NCI-H1092 (cell line): ENCODE data around the gene DDX17.

ENCODE experiments used
- DNase-seq: peaks from one replicate; lab custom pipeline; 2025; lab: John Stamatoyannopoulos, UW

DDX17 gene

DNA sequence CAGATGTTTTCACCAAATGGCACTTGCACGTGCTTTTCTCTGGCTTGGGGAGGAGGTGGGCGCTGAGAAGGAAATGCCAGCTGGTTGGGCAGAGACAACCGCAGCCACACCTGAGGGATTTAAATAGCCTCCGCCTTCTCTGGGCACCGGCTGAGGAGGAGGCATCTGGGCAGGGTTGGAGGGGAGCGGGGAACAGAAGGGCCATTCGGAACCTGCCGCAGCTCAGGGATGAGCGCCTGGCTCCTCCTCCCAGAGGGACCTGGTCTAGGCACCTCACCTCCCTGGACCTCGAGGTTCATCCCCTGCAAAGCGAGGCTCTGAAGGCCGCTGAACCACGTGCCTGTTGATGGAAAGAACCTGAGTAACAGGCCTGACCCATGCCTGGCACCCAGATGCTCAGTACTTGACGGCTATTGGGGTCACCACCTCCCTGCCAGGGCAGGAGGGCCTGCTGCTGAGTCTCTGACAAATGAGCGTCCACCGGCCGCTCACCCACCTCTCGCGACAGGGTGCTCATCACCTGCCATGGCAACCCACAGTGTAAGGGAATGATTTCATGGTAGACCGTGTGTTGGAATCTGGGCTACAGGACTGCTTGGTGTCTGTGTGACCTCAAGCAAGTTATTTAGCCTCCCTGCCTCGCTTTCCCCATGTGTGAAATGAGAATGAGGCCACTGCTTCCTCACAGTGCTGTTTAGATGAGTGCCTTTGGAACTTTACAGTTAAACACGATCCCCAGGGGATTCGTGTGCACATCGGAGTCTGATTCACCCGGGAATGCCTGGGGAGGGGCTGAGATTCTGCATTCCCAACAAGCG, 40.2 kb downstream of the DDX17 start:
- no peak for DNase-seq

DNA sequence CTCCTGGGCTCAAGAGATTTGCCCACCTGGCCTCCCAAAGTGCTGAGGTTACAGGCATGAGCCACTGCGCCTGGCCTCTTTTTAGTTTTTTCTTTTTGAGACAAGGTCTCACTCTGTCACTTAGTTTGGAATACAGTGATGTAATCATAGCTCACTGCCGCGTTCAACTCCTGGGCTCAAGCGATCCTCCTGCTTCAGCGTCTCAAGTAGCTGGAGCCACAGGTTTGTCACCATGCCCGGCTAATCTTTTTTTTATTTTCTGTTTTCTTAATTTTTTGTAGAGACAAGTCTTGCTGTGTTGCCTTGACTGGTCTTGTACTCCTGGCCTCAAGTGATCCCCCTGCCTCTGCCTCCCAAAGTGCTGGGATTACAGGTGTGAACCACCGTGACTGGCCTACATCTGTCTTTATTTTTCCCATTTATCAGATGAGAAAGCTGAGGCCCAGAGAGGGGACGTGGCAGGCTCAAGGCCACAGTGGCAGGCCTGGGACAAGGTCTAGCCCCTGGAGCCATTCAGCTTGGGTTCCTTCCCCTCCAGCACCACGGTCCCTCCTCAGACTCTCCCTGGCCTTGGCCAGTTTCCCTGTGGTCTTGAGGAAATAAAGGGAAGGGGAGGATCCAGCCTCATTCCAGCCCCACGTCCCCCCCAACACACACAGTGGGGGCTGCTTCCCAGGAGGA, 41.0 kb downstream of the DDX17 start:
- DNase-seq, result no peak

DNA sequence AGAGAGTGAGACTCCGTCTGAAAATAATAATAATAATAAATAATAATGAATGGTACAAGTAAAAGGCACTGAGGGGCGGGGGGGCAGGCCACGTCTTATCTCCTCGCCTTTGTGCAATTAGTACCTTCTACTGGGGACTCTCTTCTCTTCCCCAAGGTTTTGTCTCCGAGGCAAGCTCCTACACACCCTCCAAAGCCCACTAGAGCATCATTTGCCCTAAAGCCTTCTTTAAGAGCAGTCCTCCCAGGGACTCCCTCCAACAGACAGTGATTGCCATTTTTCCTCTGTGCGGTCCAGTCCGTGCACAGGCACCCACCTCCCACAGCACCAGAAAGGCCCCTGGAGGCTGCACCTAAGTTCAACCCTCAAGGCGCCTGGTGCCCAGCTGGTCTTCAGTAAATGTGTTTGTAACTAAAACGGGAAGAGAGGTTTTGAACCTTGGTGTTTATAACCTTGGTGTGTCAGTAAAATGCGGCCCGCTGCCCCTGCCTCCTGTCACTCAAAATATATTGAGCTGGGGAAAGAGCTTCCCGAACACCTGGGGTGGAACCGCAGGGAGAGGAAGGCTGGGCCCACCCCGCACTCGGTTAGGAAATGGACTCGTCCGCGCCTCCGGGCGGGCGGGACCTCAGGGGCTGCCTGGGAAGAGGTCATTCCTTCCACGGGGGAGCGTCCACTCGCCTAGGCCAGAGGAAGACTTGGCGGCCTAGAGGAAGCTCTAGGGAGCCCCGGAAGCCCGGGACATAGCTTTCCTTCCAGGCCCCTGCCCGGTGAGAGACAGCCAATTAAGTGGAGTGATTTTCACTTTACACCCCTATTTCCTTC, 42.9 kb downstream of the DDX17 start:
- no peak for DNase-seq

DNA sequence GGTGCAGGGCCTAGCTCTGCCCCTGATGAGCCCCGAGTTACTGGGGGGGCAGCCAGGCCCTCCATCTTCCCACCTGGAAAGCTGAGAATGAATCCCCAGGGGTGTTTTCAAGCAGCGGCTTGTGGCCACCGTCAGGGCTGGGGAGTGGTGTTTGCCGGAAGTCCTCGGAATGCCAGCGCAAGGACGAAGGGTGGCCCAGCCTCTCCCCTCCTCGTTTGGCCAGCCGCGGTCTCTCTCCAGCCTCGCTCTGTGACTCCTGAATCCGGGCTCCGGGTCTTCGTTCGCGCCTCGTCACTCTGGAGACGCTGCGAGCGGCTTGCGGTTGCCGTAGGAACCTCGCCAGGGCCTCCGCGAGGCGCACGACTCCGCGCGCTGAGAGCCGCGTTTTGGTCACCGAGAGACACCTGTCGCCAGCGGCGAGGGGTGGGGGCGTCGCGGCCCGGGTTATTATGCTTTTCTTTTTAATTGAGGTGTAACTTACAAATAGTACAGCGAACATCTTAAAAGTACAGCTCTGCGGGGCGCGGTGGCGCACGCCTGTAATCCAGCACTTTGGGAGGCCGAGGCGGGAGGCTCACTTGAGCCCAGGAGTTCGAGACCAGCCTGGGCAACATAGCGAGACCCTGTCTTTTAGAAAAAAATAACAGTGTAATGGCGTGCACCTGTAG, 44.6 kb downstream of the DDX17 start:
- peak; percentile 92 for DNase-seq

DNA sequence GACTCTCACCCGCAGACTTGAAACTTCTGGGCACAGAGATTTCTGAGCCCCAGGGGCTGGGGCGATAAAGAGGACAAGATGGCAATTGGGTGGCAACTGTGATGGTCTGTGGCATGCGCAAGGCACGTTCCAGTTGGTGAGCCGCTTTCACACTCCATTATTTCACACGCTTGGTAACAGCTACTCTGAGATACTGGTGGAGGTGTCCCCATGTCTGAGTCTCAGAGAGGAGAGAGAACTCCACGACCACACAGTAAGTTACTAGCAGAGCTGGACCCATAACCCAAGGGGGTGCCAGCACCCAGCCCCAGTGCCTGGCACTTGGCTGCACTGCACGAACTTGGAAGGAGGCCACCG, 45.1 kb downstream of the DDX17 start:
- no peak for DNase-seq

DNA sequence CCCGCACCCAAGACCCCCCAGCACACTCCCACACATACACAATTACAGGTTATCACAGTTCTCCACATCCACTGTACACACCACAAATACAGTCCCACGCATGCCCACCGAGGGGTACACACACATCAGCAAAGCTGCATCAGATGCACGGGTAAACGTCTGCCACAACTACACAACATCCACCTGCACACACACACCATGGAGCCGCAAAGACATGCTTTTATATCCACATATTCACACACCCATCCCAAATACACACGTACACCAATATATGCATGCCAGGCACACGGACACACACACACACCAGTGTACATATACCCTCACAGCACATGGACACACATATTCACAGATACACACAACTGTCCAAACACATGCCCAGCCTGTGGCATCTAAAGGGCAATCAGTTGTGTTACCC, 45.7 kb downstream of the DDX17 start:
- no peak for DNase-seq

DNA sequence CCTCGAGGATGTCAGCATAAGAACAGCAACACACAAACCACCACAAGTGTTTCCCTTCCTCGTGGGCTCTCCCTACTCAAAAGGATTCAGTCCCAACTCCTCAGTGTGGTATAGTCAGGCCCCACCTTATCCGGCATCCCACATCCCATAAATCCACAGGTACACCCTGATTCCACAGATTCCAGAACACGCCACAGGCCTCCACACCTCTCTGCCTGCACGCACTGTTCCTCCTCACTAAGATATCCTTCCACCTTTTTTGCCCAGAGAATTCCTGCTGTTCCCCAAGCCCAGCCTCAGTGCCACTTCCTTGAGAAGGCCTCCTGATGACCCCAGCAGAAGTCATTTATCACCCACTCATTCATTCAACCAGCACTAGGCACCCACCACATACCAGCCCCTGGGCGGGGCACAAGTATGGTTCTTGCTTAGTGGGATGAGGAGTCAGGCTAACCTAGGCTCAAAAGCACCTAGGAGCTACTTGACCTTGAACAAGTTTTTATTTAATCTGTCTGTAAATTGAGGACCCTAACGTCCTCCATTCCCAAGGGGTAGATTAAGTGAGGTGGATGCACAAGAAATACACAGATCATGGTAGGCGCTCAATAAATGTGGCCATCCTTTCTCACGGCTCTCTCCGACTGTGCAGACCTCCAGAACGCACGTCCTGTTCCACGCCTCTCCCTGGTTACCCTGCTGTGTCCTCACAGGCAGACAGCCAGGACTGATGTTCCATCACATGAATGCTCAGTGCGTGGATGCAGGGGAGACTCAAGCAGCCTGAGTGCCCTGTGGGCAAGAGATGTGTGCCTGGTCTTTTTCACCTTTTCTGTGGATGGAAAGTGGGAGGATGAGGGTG, 49.0 kb downstream of the DDX17 start:
- no peak for DNase-seq

DNA sequence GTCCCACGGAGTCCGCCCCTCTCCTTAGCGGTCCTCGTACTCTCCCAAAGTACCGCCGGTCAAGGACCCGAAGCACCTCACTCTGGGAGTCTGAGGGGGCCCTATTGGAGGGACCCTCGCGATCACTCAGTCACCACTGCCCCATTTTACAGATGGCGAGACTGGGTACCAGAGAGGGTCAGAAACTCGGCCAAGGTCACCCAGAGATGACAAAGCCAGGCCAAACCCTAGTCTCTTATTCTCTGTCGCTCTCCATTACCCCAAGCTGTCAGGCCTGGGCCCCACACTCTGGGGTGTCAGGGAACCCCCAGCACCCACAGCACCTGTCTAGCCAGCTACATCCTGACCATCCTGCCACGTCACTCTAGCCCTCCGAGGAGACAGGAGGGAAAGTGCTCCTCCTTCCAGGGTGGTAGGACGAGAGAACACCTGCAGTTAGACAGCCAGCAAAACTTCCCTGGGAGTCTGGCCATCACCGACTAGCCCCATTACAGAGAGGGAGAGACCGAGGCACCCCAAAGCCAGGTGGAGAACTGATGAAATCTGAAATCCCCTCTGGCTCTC, 49.8 kb downstream of the DDX17 start:
- DNase-seq, result no peak

DNA sequence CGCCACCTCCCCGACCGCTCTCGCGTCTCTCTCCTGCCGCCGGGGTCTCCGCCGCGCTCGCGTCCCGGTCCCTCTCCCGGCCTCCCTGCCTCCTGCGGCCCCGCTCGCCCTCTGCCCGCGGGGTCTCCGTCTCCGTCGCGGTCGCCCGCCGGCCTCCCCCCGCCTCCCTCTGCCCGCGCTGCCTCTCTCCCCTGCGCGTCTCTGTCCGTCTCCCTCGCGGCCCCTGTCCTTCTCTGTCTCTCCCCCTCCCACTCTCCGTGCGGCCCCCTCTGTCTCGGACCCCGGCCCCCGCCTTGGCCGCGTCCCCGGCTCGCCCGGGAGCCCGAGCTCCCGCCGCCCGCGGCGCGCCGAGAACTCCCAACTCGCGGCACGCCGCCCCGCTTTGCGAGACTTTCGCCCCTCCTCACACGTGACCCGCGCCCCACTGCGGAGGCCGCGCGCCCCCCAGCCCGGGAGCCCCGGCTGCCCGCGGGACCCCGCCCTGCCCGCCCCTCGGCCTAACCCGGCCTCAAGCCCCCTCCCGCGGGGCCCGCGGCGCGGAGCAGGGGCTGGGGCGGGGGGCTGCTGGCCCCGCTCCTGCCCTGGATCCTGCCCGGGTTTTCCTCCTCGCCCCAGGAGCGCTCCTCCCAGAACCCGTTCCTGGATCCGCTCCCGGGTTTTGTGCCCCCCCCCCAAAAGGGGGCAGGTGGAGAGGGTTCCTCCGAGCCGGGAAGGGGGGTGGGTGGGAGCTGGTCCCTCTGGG, 50.4 kb downstream of the DDX17 start:
- DNase-seq, result no peak

DNA sequence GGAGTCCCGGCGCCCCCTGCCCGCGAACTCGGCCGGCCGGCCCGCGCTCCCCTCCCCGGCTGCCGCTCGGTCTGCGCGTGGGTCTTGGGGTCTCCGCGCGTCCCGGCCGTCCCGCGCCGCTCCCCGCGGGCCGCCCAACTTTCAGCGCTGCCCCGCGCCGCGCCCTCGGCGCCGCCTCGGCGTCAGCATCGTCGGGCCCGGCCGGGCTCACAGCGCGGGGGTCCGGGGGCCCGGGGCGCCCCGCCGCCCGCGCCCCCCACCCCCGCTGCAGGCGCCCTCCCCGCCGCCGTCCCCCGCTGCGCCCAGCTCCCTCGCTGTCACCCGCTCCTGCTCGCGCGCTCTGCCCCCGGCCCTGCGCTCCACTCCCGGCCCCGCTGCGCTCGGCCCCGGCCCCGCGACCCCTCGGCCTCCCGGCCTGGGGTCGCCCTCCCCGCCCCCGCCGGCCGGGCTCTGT, 51.0 kb downstream of the DDX17 start, which contains the start of gene KCNJ4:
Gene KCNJ4 (minus strand): TSS at position 124 of the 454 bp plus-strand sequence. CDS start 27,067 bp downstream, outside the sequence.
- no peak for DNase-seq

DNA sequence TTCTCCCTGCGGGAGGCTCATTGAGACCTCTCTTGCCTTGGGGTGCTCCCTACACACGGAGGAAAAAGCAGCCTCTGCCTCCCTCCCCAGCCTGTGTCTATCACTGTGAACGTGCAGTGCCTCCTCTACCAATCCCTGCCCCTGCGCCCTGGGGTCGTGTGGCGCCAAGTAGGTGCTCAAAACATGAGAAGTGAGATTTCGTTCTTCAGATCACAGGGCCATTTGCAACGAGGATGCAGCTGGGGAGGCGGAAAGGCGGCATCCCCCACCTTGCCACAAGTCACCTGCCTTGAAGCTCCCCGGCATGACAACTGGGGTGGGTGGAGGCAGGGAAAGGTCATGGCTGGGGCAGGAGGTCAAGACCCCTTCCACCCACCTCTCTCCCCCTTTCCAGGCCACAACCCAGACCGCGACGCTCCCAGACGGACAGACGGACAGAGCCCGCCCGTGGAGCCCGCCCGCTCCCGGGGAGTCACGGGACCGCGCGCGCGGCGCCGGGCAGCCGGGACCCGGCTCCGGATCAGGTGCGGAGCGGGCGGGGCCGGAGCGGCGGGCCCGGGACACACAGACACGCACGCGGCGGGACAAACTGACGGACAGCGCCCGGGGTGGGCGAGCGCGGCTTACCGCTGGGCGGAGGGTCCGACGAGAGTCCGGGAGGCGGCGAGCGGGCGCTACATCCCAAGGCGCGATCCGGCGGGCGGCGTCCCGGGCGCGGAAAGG, 51.6 kb downstream of the DDX17 start:
- no peak for DNase-seq

DNA sequence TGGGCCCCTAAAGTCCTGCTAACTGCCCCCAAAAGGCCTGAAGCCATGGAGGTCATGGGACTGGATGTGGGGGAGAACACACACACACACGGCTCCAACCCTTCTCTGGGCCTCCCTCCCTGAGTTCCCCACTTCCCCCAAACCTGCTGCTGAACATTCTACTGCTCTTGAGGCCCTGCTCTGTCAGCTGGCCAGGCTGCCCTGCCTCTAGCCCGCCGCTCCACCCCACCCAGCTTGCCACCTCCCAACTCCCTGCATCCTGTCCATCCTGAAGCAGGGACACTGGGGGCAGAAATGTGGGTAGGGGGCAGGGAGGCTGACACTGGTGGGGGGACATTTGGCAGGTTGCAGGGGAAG, 52.1 kb downstream of the DDX17 start:
- DNase-seq, result no peak

DNA sequence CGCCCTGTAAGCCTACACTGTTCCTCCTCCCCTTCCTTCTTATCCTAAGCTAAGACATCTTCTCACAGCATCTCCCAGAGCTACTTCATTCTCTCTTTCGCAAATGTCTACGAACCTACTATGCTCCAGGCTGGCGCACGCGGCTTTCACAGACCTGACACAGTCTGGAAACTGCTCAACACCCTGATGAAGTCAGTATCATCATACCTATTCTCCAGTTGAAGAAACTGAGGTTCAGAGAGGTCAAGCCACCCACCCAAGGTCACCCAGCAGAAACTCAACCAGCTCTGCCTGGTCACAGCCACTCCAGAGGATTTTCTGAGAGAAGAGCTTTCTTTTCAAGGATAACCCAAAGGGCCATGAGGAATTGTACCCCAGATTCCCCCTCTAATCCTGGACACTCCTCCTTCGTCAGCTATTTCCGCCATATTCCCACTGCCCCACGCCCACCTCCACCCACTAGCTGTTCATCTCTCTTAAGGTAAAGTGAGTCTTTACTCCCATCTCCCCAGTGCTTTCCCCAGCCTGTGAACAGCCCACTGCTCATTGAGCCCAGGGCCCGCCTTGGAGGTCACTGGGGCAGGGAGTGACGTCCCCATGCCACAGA, 52.9 kb downstream of the DDX17 start:
- DNase-seq, result no peak

DNA sequence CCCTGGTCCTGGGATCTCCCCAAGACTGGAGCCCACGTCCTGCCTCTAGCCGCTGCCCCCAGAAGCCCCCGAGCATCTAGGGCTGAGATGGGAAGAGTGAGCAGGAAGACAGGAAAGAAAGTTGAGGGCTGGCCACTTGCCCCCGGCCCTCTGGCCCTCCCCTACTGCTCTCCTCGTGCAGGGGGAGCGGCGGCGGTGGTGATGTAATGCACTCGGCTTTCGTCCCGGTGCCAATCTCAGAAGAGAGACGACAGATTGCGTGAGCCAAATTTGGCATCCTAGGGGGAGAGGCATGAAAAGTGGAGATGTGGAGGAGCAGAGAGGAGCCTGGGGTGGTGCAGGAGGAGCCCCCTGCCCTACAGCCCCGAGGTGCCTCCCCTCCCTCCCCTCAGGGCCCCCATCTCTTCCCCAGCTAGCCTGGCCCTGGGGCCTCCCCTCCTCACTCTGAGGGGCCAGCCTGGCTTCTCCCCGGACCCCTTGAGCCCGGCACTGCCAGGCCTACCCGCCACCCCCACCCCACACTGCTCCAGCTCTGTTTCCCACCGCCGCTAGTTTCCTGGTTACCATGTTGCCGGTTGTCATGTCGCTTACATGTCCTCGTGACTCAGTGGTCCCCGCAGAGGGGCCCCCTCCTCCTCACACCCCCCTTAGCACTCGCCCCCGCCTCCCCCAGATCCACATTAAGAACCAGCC, 53.6 kb downstream of the DDX17 start:
- no peak for DNase-seq

DNA sequence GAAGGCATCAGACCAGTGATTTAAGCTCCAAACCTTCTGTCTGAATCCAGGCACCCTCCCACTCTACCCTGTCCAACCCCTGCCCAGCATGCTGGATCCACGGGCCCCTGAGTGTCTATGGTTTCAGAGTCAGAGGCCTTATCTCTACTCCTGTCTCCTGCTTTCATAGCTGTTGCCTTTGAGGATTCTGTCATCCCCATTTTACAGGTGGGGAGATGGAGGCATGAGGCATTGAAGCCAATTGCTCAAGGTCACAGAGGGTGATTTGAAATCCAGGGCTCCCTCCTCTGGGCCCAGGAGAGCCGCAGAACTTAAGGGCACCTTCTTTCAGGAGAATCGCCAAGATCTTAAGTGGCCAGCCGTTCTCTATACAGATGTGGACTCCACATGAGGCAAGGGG, 54.2 kb downstream of the DDX17 start:
- no peak for DNase-seq

DNA sequence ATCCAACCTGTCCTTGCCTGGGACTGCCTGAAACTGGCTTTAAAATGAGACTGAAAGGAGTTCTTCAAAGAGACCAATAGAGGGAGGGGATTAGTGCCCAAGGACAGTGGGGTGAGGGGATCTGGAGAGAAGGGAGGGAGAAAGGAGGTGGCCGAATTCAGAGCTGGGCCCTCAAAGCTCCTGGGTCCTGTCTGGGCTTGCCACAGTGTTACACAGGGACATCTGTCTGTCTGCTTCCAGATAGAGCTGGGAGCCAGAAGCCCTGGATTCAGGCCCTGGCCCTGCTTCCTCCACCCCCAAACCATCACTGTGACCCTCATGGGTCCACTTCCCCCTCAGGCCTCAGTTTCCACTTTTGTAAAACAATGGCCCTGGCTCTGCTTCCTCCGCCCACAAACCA, 54.7 kb downstream of the DDX17 start:
- no peak for DNase-seq

DNA sequence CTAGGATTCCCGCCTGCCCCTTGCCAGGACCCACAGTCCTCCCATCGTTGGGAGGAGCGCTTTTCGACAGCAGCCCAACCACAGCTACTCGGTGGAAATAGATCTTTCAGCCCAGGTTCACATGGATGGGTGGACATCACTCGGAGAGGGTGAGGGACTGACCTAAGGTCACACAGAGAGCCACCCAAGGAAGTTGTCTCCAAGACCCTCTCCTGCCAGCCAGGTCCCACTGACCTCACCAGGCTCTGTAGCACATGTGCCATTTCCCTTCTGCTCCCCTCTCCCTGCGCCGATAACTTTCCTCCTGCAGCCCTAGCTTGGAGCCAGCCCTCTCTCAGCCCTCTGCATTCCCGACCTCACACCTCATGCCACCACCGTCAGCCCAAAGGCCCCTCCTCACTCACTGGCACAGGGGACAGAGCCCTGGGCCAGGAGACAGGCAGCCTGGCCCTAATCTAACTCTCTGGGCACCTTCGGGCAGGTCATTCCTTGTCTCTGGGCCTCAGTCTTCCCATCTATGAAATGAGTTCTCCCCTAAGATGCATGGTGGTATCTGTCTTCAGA, 55.8 kb downstream of the DDX17 start:
- DNase-seq, result no peak

DNA sequence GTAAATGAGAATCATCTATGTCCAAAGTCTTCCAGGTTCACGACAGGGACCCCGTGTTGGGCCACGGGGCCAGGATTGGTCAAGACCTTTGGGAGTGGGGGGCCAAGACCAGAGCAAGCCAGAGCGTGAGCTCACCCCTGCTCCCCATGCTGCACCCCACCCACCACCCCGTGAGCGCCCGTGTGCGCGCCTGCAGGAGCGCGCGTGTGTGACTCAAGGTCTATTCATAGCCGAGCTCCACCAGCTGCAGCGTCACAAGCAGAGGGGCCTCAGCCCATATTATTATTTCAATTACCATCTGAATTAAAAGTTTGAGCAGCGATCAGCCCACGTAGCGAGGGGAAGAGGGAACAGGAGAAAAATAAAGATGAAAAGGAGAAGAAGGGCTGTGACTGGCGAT, 56.3 kb downstream of the DDX17 start:
- no peak for DNase-seq
